GM19193 (cell line): Measurements from ENCODE around the gene MELTF.

Experiments used
- POLR2A ChIP-seq: IDR thresholded peaks from 4 replicates; pipeline ENCODE4 v1.6.1; 2011; ENCODE audit not compliant: insufficient read depth, insufficient read length; ENCODE audit errors: extremely low read depth

The MELTF gene

DNA sequence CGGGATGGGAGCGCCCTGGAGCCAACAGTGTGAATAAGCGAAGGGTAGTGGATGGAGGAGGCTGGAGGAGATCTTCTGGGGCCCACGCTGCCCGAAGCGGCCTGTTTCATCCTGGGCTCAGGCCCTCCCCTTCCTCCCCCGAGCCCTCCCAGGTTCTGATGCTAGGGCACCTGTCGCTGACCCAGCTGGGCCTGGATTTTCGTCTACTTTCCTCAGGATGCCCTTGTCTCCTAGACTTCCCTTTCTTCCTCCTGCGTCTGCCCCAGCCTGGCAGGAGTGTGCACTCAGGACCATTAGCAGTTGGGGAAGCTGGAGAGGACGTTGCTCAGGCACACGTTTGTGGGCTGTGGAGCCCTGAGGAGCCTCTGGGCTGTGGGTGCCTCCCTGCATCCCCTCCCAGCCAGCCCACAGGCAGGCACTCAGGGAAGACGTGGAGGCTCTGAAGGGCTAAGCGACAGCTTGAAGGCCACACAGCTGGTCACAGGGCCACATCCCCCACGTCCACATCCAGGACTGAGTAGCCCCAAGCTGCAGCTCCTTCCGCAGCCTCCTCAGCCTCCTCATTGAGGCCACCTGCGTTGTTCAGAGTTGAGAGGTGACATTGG lies 37.1 kb downstream of the MELTF start:
- no peak for TF ChIP-seq POLR2A

DNA sequence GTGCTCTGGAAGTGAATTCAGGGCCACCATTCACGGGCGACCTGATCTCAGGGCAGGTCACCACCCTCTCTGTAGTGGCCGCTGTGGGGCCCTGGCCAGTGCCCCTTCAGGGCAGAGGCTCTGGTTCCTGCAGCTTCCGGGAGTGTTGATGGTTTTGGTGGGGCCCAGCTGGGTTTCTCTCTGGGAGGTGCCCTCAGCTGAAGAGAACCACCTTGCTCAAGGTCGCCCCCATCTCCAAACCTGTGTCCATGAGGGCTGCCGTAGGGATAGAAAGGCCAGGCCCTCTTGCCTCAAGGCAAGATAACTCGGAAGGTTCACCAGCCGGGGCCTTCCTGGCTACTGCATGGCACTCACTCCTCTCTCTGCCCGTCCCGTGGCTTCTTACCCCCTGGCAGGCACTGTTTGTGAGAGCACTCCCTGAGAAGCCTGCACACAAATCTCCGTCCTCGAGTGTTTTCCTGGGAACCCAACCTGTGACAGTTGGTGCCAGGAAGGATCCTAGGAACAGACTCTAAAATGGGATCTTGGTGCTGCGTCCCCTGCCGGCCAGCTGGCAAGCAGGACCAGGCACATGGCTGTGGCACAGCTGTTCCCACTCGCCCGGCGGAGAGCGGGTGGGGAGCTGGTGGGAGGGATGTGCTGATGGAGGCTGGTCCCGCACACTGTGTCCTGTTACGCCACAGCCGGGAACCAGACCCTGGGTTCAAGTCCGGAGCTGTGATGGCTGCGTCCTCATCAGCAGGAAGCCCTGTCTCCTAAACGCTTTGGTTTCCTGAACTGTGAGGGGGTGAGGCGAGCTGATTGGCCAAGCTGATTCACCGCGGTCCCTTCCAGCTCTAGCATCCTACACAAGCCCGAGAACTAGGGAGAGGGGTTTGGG lies 37.8 kb downstream of the MELTF start:
- no peak for TF ChIP-seq POLR2A

DNA sequence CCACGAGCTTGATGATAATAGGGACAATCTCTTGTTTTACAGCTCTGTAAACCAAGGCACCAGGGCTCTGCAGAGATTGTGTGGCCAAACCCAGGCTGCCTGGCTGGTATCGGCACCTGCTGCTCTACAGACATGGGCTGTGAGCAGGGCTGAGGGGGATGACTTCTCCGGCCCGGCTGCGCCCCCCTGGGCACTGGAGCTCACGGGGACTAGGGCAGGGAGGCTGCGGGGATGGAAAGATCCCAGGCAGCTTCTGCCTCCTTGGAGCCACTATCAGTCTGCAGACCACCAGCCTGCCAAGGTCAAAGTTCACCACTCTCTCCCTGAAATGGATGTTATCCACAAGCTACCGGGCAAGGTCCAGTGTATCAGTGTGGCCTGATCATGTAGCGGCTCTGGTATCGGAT lies 39.0 kb downstream of the MELTF start:
- TF ChIP-seq POLR2A: no peak

DNA sequence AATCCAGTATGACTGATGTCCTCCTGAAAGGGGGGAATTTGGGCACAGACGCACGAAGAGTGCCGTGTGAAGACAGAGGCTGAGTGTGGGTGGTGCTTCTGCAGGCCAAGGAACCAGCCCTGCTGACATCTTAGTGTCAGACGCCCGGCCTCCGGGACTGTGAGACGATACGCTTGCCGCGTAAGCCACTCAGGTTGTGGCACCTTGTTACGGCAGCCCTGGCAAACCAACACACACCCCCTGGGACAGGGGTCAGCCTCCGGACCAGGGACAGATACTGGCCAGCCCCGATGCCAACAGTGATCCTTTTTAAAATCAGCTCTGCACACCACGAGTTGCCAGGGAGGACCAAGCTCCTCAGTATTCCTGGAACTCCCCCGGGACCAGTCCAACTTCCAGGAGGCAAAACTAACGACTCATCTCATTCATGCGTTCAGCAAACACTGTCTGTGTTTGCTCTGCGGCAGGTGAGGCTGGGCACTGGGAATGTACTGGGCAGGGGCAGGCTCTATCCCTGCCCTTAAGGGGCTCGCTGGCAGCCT lies 39.8 kb downstream of the MELTF start:
- TF ChIP-seq POLR2A: no peak

DNA sequence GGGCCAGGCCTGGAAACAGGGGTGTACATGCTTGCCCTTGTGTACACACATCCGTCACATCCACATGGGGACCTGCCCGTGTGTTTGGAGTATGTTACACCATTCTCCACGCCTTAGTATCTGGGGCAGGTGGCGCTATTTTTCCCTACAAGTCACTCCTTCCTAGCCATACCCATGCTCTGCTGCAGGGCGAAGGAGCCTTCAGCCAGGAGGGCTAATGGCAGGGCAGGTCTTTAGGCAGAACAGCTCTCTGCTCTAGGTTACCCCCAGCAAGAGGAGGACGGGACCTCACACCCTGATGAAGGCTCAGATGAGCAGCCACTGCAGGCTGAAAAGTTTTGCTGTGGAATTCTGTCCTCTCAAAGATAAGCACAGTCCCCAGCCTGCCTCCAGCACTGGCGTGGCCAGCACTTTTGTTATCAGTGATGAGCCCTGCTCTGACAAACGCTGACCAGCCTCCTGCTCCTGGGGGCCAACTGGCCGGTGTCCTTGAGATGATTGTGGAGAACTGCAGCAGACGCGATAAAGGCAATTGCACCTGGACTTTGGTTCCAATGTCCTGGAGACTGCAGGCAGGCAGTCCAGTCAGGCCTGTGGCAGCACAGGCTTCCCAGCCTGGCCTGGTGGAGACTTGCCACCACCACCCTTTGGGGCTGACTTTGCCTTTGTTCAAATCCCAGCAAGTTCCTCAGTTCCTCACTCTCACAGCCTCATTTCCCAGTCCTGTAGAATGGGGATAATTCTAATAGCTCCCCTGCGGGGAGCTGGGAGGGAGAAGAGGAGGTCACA lies 41.2 kb downstream of the MELTF start:
- TF ChIP-seq POLR2A: no peak

DNA sequence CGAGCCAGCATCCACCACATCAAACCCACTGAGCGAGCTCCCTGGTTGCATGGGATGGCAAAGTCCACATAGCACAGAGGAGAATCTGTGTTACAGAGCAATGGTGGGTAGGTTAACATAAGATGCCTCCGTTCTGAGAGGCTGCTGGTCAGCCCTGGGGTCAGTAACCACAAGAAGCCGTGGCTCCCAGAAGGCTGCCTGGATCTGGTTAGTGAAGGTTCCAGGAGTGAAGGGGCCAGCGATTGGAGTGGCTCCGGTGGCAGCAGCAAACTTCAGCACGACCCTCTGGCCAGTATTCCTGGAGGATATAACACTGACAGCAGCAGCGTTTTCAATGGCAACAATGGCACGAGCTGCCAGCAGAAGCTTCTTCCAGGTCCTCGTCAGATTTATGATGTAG lies 42.6 kb downstream of the MELTF start:
- no peak for TF ChIP-seq POLR2A

DNA sequence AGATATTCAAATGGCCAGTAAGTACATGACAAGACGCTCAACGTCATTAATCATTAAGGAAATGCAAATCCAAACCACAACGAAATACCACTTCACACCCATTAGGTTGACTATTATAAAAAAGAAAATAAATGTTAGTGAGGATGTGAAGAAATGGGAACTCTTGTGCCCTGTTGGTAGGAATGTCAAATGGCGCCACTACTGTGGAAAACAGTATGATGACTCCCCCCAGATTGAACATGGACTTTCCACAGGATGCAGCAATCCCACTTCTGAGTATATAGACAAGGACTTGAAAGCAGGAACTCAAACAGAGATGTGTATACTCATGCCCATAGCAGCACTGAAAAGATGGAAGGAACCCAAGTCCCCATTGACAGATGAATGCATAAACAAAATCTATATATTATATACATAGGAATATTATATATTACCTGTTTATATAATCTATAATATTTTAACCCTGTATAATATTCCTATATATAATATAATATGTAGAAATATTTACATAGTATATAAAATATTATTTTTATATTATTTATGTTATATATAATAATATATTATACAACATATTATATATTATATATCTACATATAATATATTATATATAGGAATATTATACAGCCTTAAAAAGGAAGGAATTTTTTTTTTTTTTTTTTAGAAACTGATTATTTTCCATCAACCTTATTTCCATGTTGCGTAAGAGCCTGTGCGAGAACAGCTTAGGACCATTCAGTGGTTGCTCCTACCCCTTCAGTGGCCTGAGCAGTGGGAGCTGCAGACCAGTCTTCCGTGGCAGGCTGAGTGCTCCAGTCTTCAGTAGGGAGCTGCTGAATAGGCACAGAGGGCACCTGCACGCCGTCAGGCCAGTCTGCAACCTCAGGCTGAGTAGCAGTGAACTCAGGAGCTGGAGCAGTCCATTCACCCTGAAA lies 43.4 kb downstream of the MELTF start:
- no peak for TF ChIP-seq POLR2A

DNA sequence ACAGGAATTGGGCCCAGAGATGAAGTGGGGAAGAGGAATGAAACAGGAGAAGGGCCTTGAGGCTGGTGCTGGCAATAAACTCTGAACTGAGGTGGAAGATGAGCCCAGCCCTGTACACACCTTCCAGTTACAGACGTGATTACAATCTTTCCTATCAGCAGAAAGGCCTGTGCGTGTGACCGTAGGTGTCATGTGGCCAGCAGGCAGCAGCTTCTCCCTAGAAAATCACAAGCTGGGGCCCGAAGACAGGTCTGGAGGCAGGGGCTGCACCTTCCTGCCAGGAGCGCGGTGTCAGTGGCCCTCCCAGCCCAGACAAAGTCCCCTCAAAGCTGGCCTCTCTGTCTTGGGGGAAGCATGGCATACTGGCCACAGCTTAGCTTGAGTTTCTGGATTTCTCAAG lies 44.3 kb downstream of the MELTF start:
- no peak for TF ChIP-seq POLR2A

DNA sequence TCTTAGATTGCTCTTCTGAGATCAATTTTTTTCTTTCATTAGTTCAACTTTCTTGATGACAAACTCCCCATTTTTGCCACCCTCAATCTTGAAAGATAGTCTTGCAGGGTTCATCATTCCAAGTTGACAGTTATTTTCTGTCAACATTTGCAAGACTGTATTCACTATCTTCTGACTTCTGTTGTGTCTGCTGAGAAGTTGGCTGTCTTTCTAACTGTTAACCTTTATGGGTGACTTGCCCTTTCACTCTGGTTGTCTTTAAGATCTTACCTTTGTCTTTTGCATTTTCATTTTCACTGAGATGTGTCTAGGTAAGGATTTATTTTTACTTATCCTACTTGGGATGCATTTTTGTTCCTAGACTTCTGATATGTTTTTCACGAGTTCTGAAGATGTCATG lies 46.4 kb downstream of the MELTF start:
- TF ChIP-seq POLR2A: no peak

DNA sequence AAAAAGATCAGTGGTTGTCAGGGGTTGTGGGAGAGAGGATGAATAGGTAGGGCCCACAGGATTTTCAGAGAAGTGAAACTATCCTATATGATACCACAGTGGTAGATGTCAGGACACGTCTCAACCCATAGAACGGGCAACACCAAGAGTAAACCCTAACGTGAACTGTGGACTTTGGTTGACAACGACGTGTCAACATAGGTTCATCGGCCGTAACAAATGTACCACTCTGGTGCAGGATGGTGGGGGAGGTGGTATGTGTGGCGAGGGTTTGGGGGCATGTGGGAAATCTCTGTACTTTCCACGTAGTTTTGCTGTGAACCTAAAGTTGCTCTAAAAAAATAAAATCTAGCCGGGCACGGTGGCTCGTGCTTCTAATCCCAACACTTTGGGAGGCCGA lies 48.0 kb downstream of the MELTF start:
- no peak for TF ChIP-seq POLR2A

DNA sequence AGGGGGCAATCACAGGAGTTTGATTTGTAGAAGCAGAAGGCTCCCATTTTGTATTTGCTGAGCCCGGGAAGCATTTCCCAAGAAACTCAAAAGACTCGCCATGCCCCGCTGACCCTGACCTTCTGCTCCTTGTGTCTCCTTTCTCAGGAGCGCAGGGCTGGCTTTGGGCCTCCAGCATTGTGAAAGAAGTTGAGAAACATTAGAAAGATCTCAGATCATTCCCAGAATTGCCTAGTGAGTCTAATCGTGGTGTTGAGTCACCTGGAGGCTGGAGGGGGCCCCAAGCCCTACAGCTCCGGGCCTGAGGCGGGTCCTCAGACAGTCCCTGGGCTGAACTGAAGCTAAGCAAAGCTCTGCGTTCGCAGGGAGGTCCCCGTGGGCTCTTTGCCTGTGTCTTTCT lies 50.1 kb downstream of the MELTF start:
- no peak for TF ChIP-seq POLR2A

DNA sequence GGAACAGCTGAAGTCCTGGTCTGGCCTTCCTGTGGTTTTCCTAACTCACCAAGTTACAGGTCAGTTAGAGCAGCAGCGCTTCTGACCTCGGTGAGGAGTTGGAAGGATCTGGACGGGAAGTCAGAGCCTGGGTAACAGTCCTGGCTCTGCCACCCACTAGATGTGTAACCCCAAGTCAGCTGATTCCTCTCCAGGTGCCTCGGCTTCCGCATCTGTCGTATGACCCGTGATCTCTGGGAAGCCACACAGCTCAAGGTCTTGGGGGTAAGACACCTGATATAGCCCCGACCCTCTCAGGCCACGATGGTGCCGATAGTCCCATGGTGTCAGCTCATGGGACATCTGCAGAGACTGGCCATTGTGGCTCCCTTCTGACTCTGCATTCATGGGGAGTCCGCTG lies 52.7 kb downstream of the MELTF start:
- TF ChIP-seq POLR2A: no peak

DNA sequence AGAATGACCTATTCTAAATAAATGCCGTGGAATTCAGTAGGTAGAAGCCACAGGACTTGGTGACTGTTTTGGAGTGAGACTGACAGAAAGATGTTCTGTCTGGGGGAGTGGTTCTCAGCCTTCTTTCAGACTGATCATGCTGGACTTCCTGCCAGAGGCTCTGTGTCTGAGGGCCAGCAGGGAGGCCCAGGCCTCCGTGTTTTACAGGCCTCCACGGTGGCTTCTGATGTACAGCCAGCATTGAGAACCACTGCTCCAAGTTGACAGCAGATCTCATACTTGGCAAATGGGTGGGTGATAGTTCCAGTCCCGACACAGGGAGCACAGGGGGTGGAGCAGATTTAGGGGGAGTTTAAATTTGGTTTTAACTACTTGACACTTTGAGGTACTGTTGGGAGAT lies 54.3 kb downstream of the MELTF start:
- no peak for TF ChIP-seq POLR2A

DNA sequence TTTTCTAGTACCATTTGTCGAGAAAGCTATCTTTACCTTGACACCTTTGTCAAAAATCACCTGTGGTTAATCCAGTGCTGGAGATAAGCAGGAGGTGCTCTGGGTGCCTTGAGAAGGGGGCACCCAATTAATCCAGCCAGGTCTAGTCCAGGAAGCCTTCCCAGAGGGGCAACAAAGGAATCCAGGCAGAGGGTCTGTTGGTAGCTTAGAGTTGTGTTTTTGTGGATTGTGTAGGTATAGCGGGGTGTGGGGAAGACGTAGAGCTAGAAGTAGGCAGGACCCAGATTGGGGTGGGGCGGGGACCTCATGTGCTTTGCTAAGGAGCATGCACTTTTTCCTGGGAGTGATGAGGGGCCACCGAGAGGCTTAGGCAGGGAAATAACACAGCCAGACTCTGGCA lies 55.0 kb downstream of the MELTF start:
- no peak for TF ChIP-seq POLR2A

DNA sequence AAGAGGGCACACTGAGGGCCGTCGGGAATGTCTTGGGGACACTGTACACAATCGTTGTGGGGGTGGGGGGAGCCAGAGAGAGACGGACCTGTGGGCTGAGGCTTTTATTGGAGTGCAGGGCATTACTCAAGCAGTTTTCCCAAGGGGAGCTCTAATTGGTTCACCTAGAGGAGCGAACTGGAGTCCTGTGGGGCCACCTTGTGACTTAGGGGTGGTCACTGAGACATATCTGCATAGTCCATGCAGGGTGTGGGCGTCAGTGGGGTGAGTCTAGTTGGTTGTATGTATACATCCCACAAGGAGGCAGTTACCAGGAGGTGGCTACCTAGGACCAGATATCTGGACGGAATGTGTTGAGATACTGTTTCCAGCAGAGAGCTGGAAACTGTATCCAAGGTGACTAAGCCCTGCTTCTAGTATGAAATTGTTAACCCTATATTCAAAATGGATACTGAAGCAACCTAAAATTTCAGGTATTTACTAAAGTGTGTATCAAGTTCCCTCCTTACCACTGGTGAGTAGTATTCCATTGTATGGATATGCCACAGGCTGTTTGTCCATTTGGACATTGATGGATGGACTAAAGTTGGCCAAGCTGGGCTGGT lies 58.4 kb downstream of the MELTF start:
- TF ChIP-seq POLR2A: no peak
